ENCODE measurements around the gene KIF13A. TPM values are rescaled to one million over a fixed set of nuclear protein-coding genes. Genes with fewer than 3 reads are reported as not detected.
A peak's percentile ranks its signal among the peaks of the same experiment; 100 is the strongest.

KIF13A gene
- total and polyA plus RNA-seq, 9 of the 15 experiments (the other 6 are each of a cell fraction or from before 2014, with no cell fraction given): 3.6 to 44.3 (median 29.7) TPM

GRCh38 chr6:17957904-17958620 is 29.4 kb downstream of the KIF13A start:
- H3K27me3 ChIP-seq (ENCODE audit: control insufficient read depth in 2 of 2, insufficient read depth in 2 of 2, low read length in 2 of 2): no peaks in the 10 kb centered on the region
- H3K9me1 ChIP-seq (ENCODE audit: control insufficient read depth, insufficient read depth, low read length): no peaks in the 10 kb centered on the region
- FAIRE-seq (no peak), DNase-seq (ENCODE audit: extremely low read depth in 1 of 4, low spot score in 3 of 4) (no peak), ATAC-seq (no peak)
- H4K20me1 ChIP-seq (replicated peaks; ENCODE audit: control insufficient read depth, insufficient read depth, low read length): no peaks in the 10 kb centered on the region
- intact Hi-C loops (cut with micrococcal nuclease): no loop called here
- peaks cover 84% of the 10 kb centered on the region for H3K79me2 ChIP-seq (ENCODE audit: control insufficient read depth, insufficient read depth, low read length)
- peaks cover 4% of the 10 kb centered on the region; the same call in 2 of the 3 replicates for H3K36me3 ChIP-seq (ENCODE audit: control insufficient read depth, insufficient read depth, low read length)
- peaks cover 16 to 36% of the 10 kb centered on the region in 2 experiments for H3K4me1 ChIP-seq (replicated peaks in 1 of 2; ENCODE audit: control insufficient read depth in 2 of 2, insufficient read depth in 2 of 2, low read length in 2 of 2)
- ChIA-PET CTCF (ENCODE audit: low intra/inter-chr PET ratio) (no interaction called here), POLR2A (interaction anchor here (0.7 to 1.9 kb wide), 8 partner anchors 10 to 45 kb away, joined by 3 to 12 read pairs (median 4); no protein-coding TSS in a partner anchor)
- H3K4me2 ChIP-seq (ENCODE audit: insufficient read depth, low read length): peak overlapping the region; percentile 4; the same call in 1 of the 2 replicates
- in situ Hi-C loops (cut with MboI): no loop called here
- peak overlapping the region; percentile 2; the same call in 1 of the 3 replicates for H3K27ac ChIP-seq (ENCODE audit: extremely low read depth, low read depth, low read length)
- no peak overlapping the region for H3K4me3 ChIP-seq
- 56% methylated on average over 4 of the region's 4 CpGs for WGBS (ENCODE audit: insufficient coverage, low coverage, missing lambda C conversion rate)
- H2AFZ ChIP-seq (ENCODE audit: low read depth, low read length): no peak overlapping the region
- no TSS peak for BruUV-seq (replicated peaks)
- no peak overlapping the region for H3K9ac ChIP-seq (ENCODE audit: insufficient read depth in 1 of 2, low read depth in 2 of 2, low read length in 2 of 2)
- TF ChIP-seq MTA3 (IDR thresholded peaks at IDR 0.05; ENCODE audit: borderline replicate concordance) (no peak), JUND (IDR thresholded peaks at IDR 0.05; ENCODE audit: borderline replicate concordance, low read depth, low read length) (no peak), JUND (tag; IDR thresholded peaks at IDR 0.05; ENCODE audit: borderline replicate concordance, low read depth, low read length) (0 out of 3 replicates have a peak, but pooled peaks have one; percentile 3)
- H3K9me3 ChIP-seq (replicated peaks; ENCODE audit: control insufficient read depth, insufficient read depth, low read depth, low read length): no peaks in the 10 kb centered on the region

GRCh38 chr6:17957498-17957897 is 29.9 kb downstream of the KIF13A start:
- Histone ChIP-seq H3K9me1 (ENCODE audit: control insufficient read depth, insufficient read depth, low read length) (no peaks in the 10 kb centered on the region), H3K79me2 (ENCODE audit: control insufficient read depth, insufficient read depth, low read length) (peaks cover 84% of the 10 kb centered on the region), H3K4me1 (replicated peaks in 1 of 2; ENCODE audit: control insufficient read depth in 2 of 2, insufficient read depth in 2 of 2, low read length in 2 of 2) (peaks cover 13 to 32% of the 10 kb centered on the region in 2 experiments), H3K9me3 (replicated peaks; ENCODE audit: control insufficient read depth, insufficient read depth, low read depth, low read length) (no peaks in the 10 kb centered on the region), H3K36me3 (ENCODE audit: control insufficient read depth, insufficient read depth, low read length) (peaks cover 4% of the 10 kb centered on the region; the same call in 2 of the 3 replicates), H4K20me1 (replicated peaks; ENCODE audit: control insufficient read depth, insufficient read depth, low read length) (no peaks in the 10 kb centered on the region), H3K9ac (ENCODE audit: insufficient read depth in 1 of 2, low read depth in 2 of 2, low read length in 2 of 2) (peak overlapping the region in 1 of 2 experiments; percentile 70; a peak in 1 of 4 replicates), H3K4me2 (ENCODE audit: insufficient read depth, low read length) (peak overlapping the region; percentile 4; the same call in 1 of the 2 replicates), H2AFZ (ENCODE audit: low read depth, low read length) (no peak overlapping the region), H3K27me3 (ENCODE audit: control insufficient read depth in 2 of 2, insufficient read depth in 2 of 2, low read length in 2 of 2) (no peaks in the 10 kb centered on the region), H3K4me3 (no peak overlapping the region), H3K27ac (ENCODE audit: extremely low read depth, low read depth, low read length) (peak overlapping the region; percentile 2; the same call in 1 of the 3 replicates)
- intact Hi-C loops (cut with micrococcal nuclease) (no loop called here), in situ Hi-C loops (cut with MboI) (no loop called here)
- FAIRE-seq (peak; percentile 46), DNase-seq (ENCODE audit: extremely low read depth in 1 of 4, low spot score in 3 of 4) (peak in 1 of 4 experiments; percentile 67), ATAC-seq (peak; percentile 40)
- POLR2A ChIA-PET: interaction anchor here (0.7 to 1.9 kb wide), 7 partner anchors 10 to 44 kb away, joined by 3 to 12 read pairs (median 5); no protein-coding TSS in a partner anchor
- no TSS peak for BruUV-seq (replicated peaks)
- 0% methylated on average over 1 of the region's 1 CpG for WGBS (ENCODE audit: insufficient coverage, low coverage, missing lambda C conversion rate)
- CTCF ChIA-PET (ENCODE audit: low intra/inter-chr PET ratio): no interaction called here
- TF ChIP-seq CBFA2T3 (IDR thresholded peaks at IDR 0.05) (peak; percentile 48), DACH1 (IDR thresholded peaks at IDR 0.05; ENCODE audit: partially characterized antibody) (peak; percentile 36), BCOR (IDR thresholded peaks at IDR 0.05) (no peak), TEAD1 (CRISPR knock-in tag; IDR thresholded peaks at IDR 0.05) (no peak), TFAP4 (CRISPR knock-in tag; IDR thresholded peaks at IDR 0.05; ENCODE audit: borderline replicate concordance) (peak; percentile 47; the same call in 1 of the 2 replicates), JUND (IDR thresholded peaks at IDR 0.05; ENCODE audit: borderline replicate concordance, low read depth, low read length) (no peak), JUND (tag; IDR thresholded peaks at IDR 0.05; ENCODE audit: borderline replicate concordance, low read depth, low read length) (peak; percentile 13; the same call in 1 of the 3 replicates), VEZF1 (CRISPR knock-in tag; IDR thresholded peaks at IDR 0.05) (peak; percentile 61), TCF3 (CRISPR knock-in tag; IDR thresholded peaks at IDR 0.05) (peak; percentile 34; the same call in 1 of the 2 replicates), RAD21 (CRISPR knock-in tag; conservative IDR thresholded peaks at IDR 0.05 in 1 of 2, IDR thresholded peaks at IDR 0.05 in 1 of 2) (0 out of 4 replicates have a peak, but pooled peaks of 1 of the 2 experiments have one; percentile 3)
